Loucy (cell line): ENCODE data around the gene ZNF766.

ENCODE experiments used
- CTCF ChIP-seq: fragments of 200-600 bp; sonication (generic); conservative IDR thresholded peaks from 2 replicates; pipeline ENCODE4 v1.5.1; 2014; ENCODE audit warnings: mild to moderate bottlenecking, antibody characterized with exemption, low read length
- EZH2phosphoT487 ChIP-seq: fragments of 200-600 bp; IDR thresholded peaks from 2 replicates; pipeline ENCODE4 v1.6.1; 2018; ENCODE audit warnings: antibody characterized with exemption, mild to moderate bottlenecking, moderate library complexity, borderline replicate concordance

DNA sequence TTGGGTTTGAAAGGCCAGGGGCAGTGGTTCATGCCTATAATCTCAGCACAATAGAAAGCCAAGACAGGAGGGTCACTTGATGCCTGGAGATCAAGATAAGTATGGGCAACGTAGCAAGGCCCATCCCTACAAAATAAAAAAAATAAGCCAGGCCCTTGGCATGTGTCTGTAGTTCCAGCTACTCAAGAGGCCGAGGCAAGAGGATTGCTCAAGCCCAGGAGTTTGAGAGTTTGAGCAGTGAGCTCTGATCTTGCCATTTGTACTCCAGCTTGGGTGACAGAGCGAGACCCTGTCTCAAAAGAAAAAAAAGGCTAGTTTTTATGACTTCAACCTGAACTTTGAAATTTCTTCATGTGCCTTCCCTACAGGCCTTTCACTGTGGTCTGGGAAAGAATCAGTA, 22.4 kb downstream of the ZNF766 start:
- TF ChIP-seq CTCF = no peak
- TF ChIP-seq EZH2phosphoT487 = no peak
